Chondrocyte (in vitro differentiated cells): ENCODE results near the gene TRAP1. TPM values are rescaled to one million over a fixed set of nuclear protein-coding genes. Genes with fewer than 3 reads are reported as not detected.
A peak's percentile ranks its signal among the peaks of the same experiment; 100 is the strongest.

ENCODE experiments used
- DNase-seq: peaks from one replicate; pipeline ENCODE4 v3.0.0; 2021; ENCODE audit warnings: mixed read lengths, low spot score
- H3K27ac Mint-ChIP-seq: one replicate; pipeline ENCODE4 v1.8.0; 2021; ENCODE audit warnings: mild to moderate bottlenecking, moderate library complexity, mixed read lengths; ENCODE audit not compliant: unreplicated experiment
- H3K27me3 Mint-ChIP-seq: 2 replicates; pipeline ENCODE4 v1.8.0; 2021; ENCODE audit warnings: low read depth, mixed read lengths
- H3K36me3 Mint-ChIP-seq: 2 replicates; pipeline ENCODE4 v1.8.0; 2021; ENCODE audit warnings: low read depth, mixed read lengths
- H3K4me1 Mint-ChIP-seq: 2 replicates; pipeline ENCODE4 v1.8.0; 2021; ENCODE audit warnings: low read depth, mild to moderate bottlenecking, mixed read lengths
- H3K4me3 Mint-ChIP-seq: one replicate; pipeline ENCODE4 v1.8.0; 2021; ENCODE audit warnings: mild to moderate bottlenecking, moderate library complexity, mixed read lengths; ENCODE audit not compliant: unreplicated experiment
- H3K9me3 Mint-ChIP-seq: 2 replicates; pipeline ENCODE4 v1.8.0; 2021; ENCODE audit warnings: low read depth, mixed read lengths
- total RNA-seq: library from RNA; stranded (reverse); gene quantifications from 3 replicates; pipeline ENCODE4 v1.2.1, GENCODE V29; 2021
- TF ChIP-seq, protein P1 (sequence below): fragments of 200-600 bp; sonication (generic); IDR thresholded peaks from 2 replicates; pipeline ENCODE4 v1.5.0; 2021; ENCODE audit warnings: antibody characterized with exemption, mild to moderate bottlenecking, moderate library complexity

TRAP1 gene
- total RNA-seq, 1 donor from 2014 or later, result 60.6 TPM

DNA sequence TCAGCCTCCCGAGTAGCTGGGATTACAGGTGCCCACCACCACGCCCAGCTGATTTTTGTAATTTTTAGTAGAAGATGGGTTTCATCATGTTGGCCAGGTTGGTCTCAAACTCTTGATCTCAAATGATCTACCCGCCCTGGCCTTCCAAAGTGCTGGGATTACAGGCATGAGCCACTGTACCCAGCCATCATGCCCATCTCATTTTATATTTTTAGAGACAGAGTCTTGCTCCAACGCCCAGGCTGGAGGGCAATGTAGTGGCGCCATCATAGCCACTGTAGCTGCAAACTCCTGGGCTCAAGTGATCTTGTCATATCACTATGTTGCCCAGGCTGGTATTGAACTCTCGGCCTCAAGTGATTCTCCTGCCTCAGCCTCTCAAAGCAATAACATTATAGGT lies 43.2 kb upstream of the TRAP1 start:
- H3K36me3 Mint-ChIP-seq, result peaks cover 24% of the 10 kb centered on the region
- TF ChIP-seq, protein P1, sequence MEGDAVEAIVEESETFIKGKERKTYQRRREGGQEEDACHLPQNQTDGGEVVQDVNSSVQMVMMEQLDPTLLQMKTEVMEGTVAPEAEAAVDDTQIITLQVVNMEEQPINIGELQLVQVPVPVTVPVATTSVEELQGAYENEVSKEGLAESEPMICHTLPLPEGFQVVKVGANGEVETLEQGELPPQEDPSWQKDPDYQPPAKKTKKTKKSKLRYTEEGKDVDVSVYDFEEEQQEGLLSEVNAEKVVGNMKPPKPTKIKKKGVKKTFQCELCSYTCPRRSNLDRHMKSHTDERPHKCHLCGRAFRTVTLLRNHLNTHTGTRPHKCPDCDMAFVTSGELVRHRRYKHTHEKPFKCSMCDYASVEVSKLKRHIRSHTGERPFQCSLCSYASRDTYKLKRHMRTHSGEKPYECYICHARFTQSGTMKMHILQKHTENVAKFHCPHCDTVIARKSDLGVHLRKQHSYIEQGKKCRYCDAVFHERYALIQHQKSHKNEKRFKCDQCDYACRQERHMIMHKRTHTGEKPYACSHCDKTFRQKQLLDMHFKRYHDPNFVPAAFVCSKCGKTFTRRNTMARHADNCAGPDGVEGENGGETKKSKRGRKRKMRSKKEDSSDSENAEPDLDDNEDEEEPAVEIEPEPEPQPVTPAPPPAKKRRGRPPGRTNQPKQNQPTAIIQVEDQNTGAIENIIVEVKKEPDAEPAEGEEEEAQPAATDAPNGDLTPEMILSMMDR, result no peak
- no peak for DNase-seq
- no peak overlapping the region for H3K4me3 Mint-ChIP-seq
- H3K27me3 Mint-ChIP-seq, result no peaks in the 10 kb centered on the region
- no peaks in the 10 kb centered on the region for H3K9me3 Mint-ChIP-seq
- H3K27ac Mint-ChIP-seq, result peak overlapping the region; percentile 9
- H3K4me1 Mint-ChIP-seq, result peaks cover 3% of the 10 kb centered on the region

DNA sequence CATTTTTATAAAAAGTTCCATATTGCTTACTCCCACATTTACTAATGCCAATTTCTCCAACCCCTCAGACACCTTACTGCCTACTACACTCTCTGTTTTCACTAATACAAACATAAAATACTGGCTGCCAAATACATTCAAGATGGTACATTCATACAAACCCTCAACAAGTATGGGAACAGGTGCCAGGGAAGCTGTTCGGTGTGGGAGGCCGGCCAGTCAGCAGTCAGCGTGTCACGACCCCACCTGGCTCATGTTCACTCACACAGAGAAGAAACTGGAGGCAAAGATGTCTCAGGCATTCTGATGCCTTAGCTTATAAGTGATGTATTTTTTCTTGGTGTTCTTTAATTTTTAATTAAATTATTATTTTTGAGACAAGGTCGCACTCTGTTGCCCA lies 42.4 kb upstream of the TRAP1 start:
- peaks cover 22% of the 10 kb centered on the region for H3K36me3 Mint-ChIP-seq
- no peaks in the 10 kb centered on the region for H3K9me3 Mint-ChIP-seq
- no peaks in the 10 kb centered on the region for H3K27me3 Mint-ChIP-seq
- TF ChIP-seq, protein P1, result no peak
- peaks cover 10% of the 10 kb centered on the region for H3K4me1 Mint-ChIP-seq
- H3K4me3 Mint-ChIP-seq, result no peak overlapping the region
- H3K27ac Mint-ChIP-seq, result no peak overlapping the region
- DNase-seq, result no peak

DNA sequence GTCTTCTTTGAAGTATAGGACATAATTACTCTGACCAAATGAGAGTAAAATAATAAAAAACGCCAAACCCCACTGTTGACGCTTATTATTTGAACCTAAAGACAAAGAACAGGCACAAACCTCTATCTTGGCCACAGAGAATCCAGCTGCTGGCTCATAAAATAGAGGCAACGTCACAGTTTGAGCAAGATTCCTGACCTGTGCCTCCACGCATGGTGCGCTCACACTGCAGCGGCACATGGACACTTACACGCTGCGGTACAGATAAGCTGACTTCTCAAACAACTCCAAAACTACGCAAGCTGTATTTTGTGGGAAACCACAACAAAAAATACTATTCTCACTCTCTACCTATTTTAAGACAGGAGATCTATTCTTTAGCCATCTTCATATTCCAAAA lies 38.8 kb upstream of the TRAP1 start:
- no peak for DNase-seq
- TF ChIP-seq, protein P1, result no peak
- Mint-ChIP-seq H3K9me3 (no peaks in the 10 kb centered on the region), H3K36me3 (peaks cover 22% of the 10 kb centered on the region), H3K27me3 (no peaks in the 10 kb centered on the region), H3K4me3 (no peak overlapping the region), H3K4me1 (peaks cover 32% of the 10 kb centered on the region), H3K27ac (no peak overlapping the region)

DNA sequence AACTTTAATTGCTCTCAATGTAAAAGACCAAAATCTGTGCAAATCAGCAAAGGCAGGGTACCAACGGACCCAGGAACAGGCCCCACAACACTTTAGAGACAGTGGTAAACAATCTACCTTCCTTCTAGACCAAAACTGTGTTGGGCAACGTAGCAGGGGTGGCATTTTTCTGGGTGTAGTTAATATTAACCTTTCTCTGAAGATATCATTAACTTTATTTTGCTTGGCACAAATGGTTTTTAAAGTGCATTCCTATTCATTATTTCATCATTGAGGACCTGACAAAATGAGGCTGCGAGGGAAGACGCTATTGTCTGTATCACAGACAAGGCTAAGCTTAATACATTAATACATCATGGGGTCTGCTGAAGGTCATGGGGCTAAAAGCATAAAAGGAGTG lies 37.9 kb upstream of the TRAP1 start:
- peaks cover 32% of the 10 kb centered on the region for H3K4me1 Mint-ChIP-seq
- peak overlapping the region; percentile 91 for H3K27ac Mint-ChIP-seq
- H3K4me3 Mint-ChIP-seq, result no peak overlapping the region
- TF ChIP-seq, protein P1, result no peak
- no peaks in the 10 kb centered on the region for H3K27me3 Mint-ChIP-seq
- H3K36me3 Mint-ChIP-seq, result peaks cover 26% of the 10 kb centered on the region
- DNase-seq, result no peak
- no peaks in the 10 kb centered on the region for H3K9me3 Mint-ChIP-seq

DNA sequence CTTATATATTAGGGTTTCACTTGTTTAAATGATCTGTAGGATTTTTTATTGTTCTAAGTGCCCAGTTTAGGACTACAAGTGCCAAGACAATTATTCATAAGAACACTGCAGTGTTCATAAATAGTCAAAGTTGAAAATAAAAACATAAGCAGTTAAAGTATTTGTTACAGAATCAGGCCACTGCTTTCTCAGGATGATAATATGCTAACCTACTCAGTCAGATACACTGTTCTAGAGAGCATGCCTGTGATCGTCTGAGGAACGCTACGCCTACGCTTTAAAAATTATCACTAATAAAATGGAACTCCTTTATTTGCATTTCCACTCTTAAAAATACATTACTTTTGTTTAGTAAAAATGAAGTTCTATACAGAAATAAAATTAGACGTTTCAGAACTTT lies 37.4 kb upstream of the TRAP1 start:
- DNase-seq, result no peak
- Mint-ChIP-seq H3K4me3 (no peak overlapping the region), H3K4me1 (peaks cover 32% of the 10 kb centered on the region), H3K27me3 (no peaks in the 10 kb centered on the region), H3K27ac (peak overlapping the region; percentile 91), H3K9me3 (no peaks in the 10 kb centered on the region), H3K36me3 (peaks cover 29% of the 10 kb centered on the region)
- TF ChIP-seq, protein P1, result no peak
